K562 (cell line): ENCODE measurements around the gene ARFGEF2.

Source experiments
- GABPB1 ChIP-seq: sonication (generic); formaldehyde crosslinking; IDR thresholded peaks from 2 replicates; pipeline ENCODE4 v1.8.0; 2022; ENCODE audit warnings: mild to moderate bottlenecking, missing genetic modification reagents
- KDM1A ChIP-seq, 2 experiments: fragments of 450-650 bp; IDR thresholded peaks; 2 replicates each; pipeline ENCODE4 v1.6.1; 2016; ENCODE audit warnings: mild to moderate bottlenecking in 2 of 2
- ZNF318 ChIP-seq, 2 experiments: fragments of 450-650 bp; IDR thresholded peaks; 2 replicates each; pipeline ENCODE4 v1.6.1; 2016; ENCODE audit warnings: mild to moderate bottlenecking in 2 of 2, borderline replicate concordance in 1 of 2, low read depth in 1 of 2, moderate library complexity in 1 of 2

- TF ChIP-seq GABPB1 (no peak), ZNF318 (IDR thresholded peaks at IDR 0.05; ENCODE audit: borderline replicate concordance in 1 of 2, low read depth in 1 of 2) (no peak), KDM1A (IDR thresholded peaks at IDR 0.05) (no peak)
Measured at GRCh38 chr20:49078310-49078709, 156.8 kb downstream of the ARFGEF2 start.
